K562 (cell line): Measurements from ENCODE around the gene STEAP3. TPM values are rescaled to one million over a fixed set of nuclear protein-coding genes. Genes with fewer than 3 reads are reported as not detected.

Experiments used
- ATAC-seq: fragments of 200-7000 bp; cut with Tn5 transposase; 3 replicates; pipeline ENCODE4 v1.9.1; 2020; ENCODE audit warnings: moderate library complexity
- BruUV-seq: library from RNA; stranded (reverse); fragments of 400-500 nt; replicated peaks from 2 replicates; lab custom pipeline; 2021; lab: Mats Ljungman, UMichigan
- CTCF ChIA-PET: fragments of 300-600 bp; formaldehyde crosslinking; extraction: SDS; loops from one replicate; lab custom pipeline; 2021; ENCODE audit warnings: low intra/inter-chr PET ratio; lab: Yijun Ruan, JAX
- POLR2A ChIA-PET: fragments of 300-600, 350-650 bp; sonication (Branson Sonifier 250); formaldehyde crosslinking; extraction: SDS; loops from one replicate; lab custom pipeline; 2021; ENCODE audit warnings: antibody characterized with exemption, inconsistent platforms; lab: Yijun Ruan, JAX
- DNase-seq, 4 experiments: peaks; one replicate each; pipeline versions ENCODE4 v3.0.0 to v3.0.0-alpha.2; 2011 to 2018; ENCODE audit warnings: low spot score in 3 of 4, mixed read lengths in 3 of 4; ENCODE audit errors: extremely low read depth in 1 of 4
- FAIRE-seq: peaks from 2 replicates; lab custom pipeline; 2011; peaks lifted over from hg19 to GRCh38; lab: Jason Lieb, UNC
- H2AFZ ChIP-seq: 2 replicates; pipeline ENCODE4 v1.6.0; 2011; ENCODE audit warnings: low read depth, low read length, control low read depth, inconsistent platforms
- H3K27ac ChIP-seq: fragments of 200-600 bp; 3 replicates; pipeline ENCODE4 v1.8.0; 2011; ENCODE audit warnings: low read depth, mild to moderate bottlenecking, control low read depth, inconsistent platforms, low read length, moderate library complexity, mixed read lengths; ENCODE audit errors: extremely low read depth
- H3K27me3 ChIP-seq, 2 experiments: fragments of 300-600 bp in 1 of 2; 2 replicates in 1 of 2; 3 replicates in 1 of 2; pipeline versions ENCODE4 v1.6.0 to v1.8.0; 2011; ENCODE audit warnings: inconsistent platforms in 2 of 2, low read length in 2 of 2, mild to moderate bottlenecking in 1 of 2, mixed read lengths in 1 of 2, moderate library complexity in 1 of 2; ENCODE audit not compliant: control insufficient read depth in 2 of 2, insufficient read depth in 2 of 2
- H3K36me3 ChIP-seq: fragments of 300-600 bp; 3 replicates; pipeline ENCODE4 v1.8.0; 2011; ENCODE audit warnings: mild to moderate bottlenecking, low read length, inconsistent platforms; ENCODE audit not compliant: control insufficient read depth, insufficient read depth
- H3K4me1 ChIP-seq, 2 experiments: fragments of 200-600 bp in 1 of 2; replicated peaks in 1 of 2; 2 replicates in 1 of 2; 3 replicates in 1 of 2; pipeline versions ENCODE4 v1.5.1 to v1.8.0; 2011; ENCODE audit warnings: inconsistent platforms in 2 of 2, low read length in 2 of 2, mild to moderate bottlenecking in 1 of 2, mixed read lengths in 1 of 2, moderate library complexity in 1 of 2; ENCODE audit not compliant: control insufficient read depth in 2 of 2, insufficient read depth in 2 of 2
- H3K4me2 ChIP-seq: 2 replicates; pipeline ENCODE4 v1.6.1; 2011; ENCODE audit warnings: low read length, control low read depth, inconsistent platforms, mixed read lengths; ENCODE audit not compliant: insufficient read depth
- H3K4me3 ChIP-seq: fragments of 200-600 bp; sonication (generic), shearing (Covaris generic); 2 replicates; pipeline ENCODE4 v1.5.1; 2016; ENCODE audit warnings: control low read depth, inconsistent platforms
- H3K79me2 ChIP-seq: fragments of 200-600 bp; 3 replicates; pipeline ENCODE4 v1.8.0; 2011; ENCODE audit warnings: low read length, inconsistent platforms; ENCODE audit not compliant: control insufficient read depth, insufficient read depth
- H3K9ac ChIP-seq, 2 experiments: 2 replicates each; pipeline versions ENCODE4 v1.6.0 to v1.6.1; 2011; ENCODE audit warnings: low read depth in 2 of 2, low read length in 2 of 2, control low read depth in 1 of 2, inconsistent platforms in 1 of 2, mild to moderate bottlenecking in 1 of 2, mixed read lengths in 1 of 2; ENCODE audit not compliant: insufficient read depth in 1 of 2
- H3K9me1 ChIP-seq: one replicate; pipeline ENCODE4 v1.6.0; 2011; ENCODE audit warnings: inconsistent platforms, mild to moderate bottlenecking, low read length, moderate library complexity; ENCODE audit not compliant: control insufficient read depth, insufficient read depth
- H3K9me3 ChIP-seq: replicated peaks from 2 replicates; pipeline ENCODE4 v1.5.1; 2011; ENCODE audit warnings: low read depth, low read length, inconsistent platforms; ENCODE audit not compliant: control insufficient read depth, insufficient read depth
- H4K20me1 ChIP-seq: replicated peaks from 2 replicates; pipeline ENCODE4 v1.6.1; 2011; ENCODE audit warnings: low read length, inconsistent platforms, mixed read lengths; ENCODE audit not compliant: control insufficient read depth, insufficient read depth
- EP300 ChIP-seq: IDR thresholded peaks from 2 replicates; pipeline ENCODE4 v1.6.1; 2012; ENCODE audit warnings: low read length, improper control_type of control experiment
- MGA ChIP-seq: fragments of 450-650 bp; IDR thresholded peaks from 2 replicates; pipeline ENCODE4 v1.6.1; 2016; ENCODE audit warnings: mild to moderate bottlenecking, moderate library complexity
- SMAD1 ChIP-seq: fragments of 150-350 bp; IDR thresholded peaks from 2 replicates; pipeline ENCODE4 v1.6.1; 2014; ENCODE audit warnings: low read length, low read depth; ENCODE audit not compliant: partially characterized antibody
- ZNF280A ChIP-seq: fragments of 450-650 bp; IDR thresholded peaks from 2 replicates; pipeline ENCODE4 v1.6.1; 2018; ENCODE audit warnings: mild to moderate bottlenecking, low read depth; ENCODE audit not compliant: partially characterized antibody
- WGBS: fragments of 100-300 bp; shearing (Covaris generic); methylation state at CpG from one replicate; pipeline ENCODE4 v1.1.6; 2016; ENCODE audit warnings: low coverage, mixed read lengths; ENCODE audit not compliant: insufficient coverage; ENCODE audit errors: missing lambda C conversion rate; 5-methylcytosine and 5-hydroxymethylcytosine counted together
- in situ Hi-C: fragments of 300-500 bp; cut with MboI; formaldehyde crosslinking; loops from 4 replicates; pipeline ENCODE4 v1.15.0; 2018; ENCODE audit warnings: inconsistent platforms, mixed read lengths
- intact Hi-C: fragments of 100-400 bp; cut with micrococcal nuclease; formaldehyde crosslinking; loops from 2 replicates; pipeline ENCODE4 v1.14.2; 2022
- polyA plus RNA-seq, 8 experiments: library from polyadenylated mRNA; depleted of rRNA in 4 of 8; stranded (reverse) in 5 of 8; unstranded in 3 of 8; fragments of >200 nt; fragmentation: Nextera tagmentation in 2 of 8; fragmentation: Illumina TruSeq in 1 of 8; extraction: Ambion mirVana in 2 of 8; extraction: Trizol in 1 of 8; gene quantifications; 2 replicates each; pipeline versions ENCODE4 v1.2.1 to v1.2.3, GENCODE V29; 2011 to 2014; ENCODE audit warnings: inconsistent platforms in 1 of 8, missing spikeins in 1 of 8
- total RNA-seq, 7 experiments: library from RNA; depleted of rRNA in 6 of 7; stranded (reverse); fragments of >200 nt in 6 of 7; fragmentation: Illumina TruSeq in 2 of 7; extraction: Trizol in 2 of 7; gene quantifications; 2 replicates each; pipeline versions ENCODE4 v1.2.1 to v1.2.3, GENCODE V29; 2011 to 2021; ENCODE audit warnings: low replicate concordance in 1 of 7
- TF ChIP-seq, protein P1 (sequence below): fragments of 450-650 bp; IDR thresholded peaks from 2 replicates; pipeline ENCODE4 v1.6.1; 2016; ENCODE audit warnings: mild to moderate bottlenecking

STEAP3 gene
- total and polyA plus RNA-seq, 9 of the 15 experiments (the other 6 are each of a cell fraction or from before 2014, with no cell fraction given) = 1.8 to 31.6 (median 9.0) TPM

DNA sequence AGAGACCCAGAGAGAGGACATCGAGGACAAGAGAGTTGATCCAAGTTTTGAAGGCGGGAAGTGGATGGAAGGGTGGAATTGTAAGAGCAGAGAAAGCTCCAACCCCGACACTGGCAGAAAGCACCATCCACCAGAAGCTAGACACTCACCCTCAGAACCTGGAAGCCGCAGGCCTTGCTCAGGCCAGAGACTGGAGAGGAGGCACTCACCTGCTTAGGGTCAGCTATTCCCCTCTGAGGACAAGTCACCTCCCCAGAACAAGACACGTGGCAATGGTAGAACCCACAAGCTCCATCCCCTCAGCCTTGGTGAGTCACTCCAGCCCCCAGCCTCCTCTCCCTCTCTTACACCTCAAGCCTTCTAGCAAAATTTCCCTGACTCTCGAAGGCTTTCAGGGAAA is 64.9 kb downstream of the STEAP3 start:
- ATAC-seq = no peak; the same call in 2 of the 3 replicates
- no peak overlapping the region for H3K4me3 ChIP-seq
- intact Hi-C loops (loop anchor here (5.0 kb wide), 1 partner anchor 276 kb away; no protein-coding TSS in a partner anchor), in situ Hi-C loops (loop anchor here (25.0 kb wide), 2 partner anchors 276 to 401 kb away; no protein-coding TSS in a partner anchor)
- CTCF ChIA-PET = no interaction called here
- no peak overlapping the region for H3K9ac ChIP-seq
- peaks cover 23 to 57% of the 10 kb centered on the region in 2 experiments for H3K27me3 ChIP-seq
- H3K9me3 ChIP-seq = no peaks in the 10 kb centered on the region
- H3K27ac ChIP-seq = no peak overlapping the region
- no peaks in the 10 kb centered on the region for H3K9me1 ChIP-seq
- no peak for DNase-seq
- H3K36me3 ChIP-seq = no peaks in the 10 kb centered on the region
- POLR2A ChIA-PET = interaction anchor here (1.9 kb wide), 1 partner anchor 63 kb away, joined by 4 read pairs; no protein-coding TSS in a partner anchor
- H2AFZ ChIP-seq = peak overlapping the region; percentile 77
- no TSS peak for BruUV-seq
- no peaks in the 10 kb centered on the region for H4K20me1 ChIP-seq
- WGBS = 22% methylated on average over 6 of the region's 6 CpGs
- H3K4me2 ChIP-seq = no peak overlapping the region
- FAIRE-seq = no peak
- no peaks in the 10 kb centered on the region; a peak in 1 of 5 replicates for H3K4me1 ChIP-seq
- H3K79me2 ChIP-seq = no peaks in the 10 kb centered on the region
- no peak for TF ChIP-seq SMAD1
- TF ChIP-seq MGA = peak; percentile 21; the same call in 1 of the 2 replicates
- TF ChIP-seq ZNF280A = no peak
- TF ChIP-seq, protein P1, sequence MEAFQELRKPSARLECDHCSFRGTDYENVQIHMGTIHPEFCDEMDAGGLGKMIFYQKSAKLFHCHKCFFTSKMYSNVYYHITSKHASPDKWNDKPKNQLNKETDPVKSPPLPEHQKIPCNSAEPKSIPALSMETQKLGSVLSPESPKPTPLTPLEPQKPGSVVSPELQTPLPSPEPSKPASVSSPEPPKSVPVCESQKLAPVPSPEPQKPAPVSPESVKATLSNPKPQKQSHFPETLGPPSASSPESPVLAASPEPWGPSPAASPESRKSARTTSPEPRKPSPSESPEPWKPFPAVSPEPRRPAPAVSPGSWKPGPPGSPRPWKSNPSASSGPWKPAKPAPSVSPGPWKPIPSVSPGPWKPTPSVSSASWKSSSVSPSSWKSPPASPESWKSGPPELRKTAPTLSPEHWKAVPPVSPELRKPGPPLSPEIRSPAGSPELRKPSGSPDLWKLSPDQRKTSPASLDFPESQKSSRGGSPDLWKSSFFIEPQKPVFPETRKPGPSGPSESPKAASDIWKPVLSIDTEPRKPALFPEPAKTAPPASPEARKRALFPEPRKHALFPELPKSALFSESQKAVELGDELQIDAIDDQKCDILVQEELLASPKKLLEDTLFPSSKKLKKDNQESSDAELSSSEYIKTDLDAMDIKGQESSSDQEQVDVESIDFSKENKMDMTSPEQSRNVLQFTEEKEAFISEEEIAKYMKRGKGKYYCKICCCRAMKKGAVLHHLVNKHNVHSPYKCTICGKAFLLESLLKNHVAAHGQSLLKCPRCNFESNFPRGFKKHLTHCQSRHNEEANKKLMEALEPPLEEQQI = no peak
- TF ChIP-seq EP300 = no peak
